IMR-90 (cell line): ENCODE results near the gene TSEN54.

ENCODE experiments used
- CTCF ChIP-seq: conservative IDR thresholded peaks from 2 replicates; pipeline ENCODE4 v1.5.1; 2012; ENCODE audit warnings: mild to moderate bottlenecking, low read depth, low read length, improper control_type of control experiment
- FOS ChIP-seq: fragments of 150-350 bp; IDR thresholded peaks from 2 replicates; pipeline ENCODE4 v1.6.1; 2016; ENCODE audit warnings: low read depth, low read length
- POLR2A ChIP-seq: IDR thresholded peaks from 2 replicates; pipeline ENCODE4 v1.6.1; 2012; ENCODE audit warnings: mild to moderate bottlenecking, low read depth, low read length
- RAD21 ChIP-seq: IDR thresholded peaks from 2 replicates; pipeline ENCODE4 v1.6.1; 2012; ENCODE audit warnings: low read length, improper control_type of control experiment
- RCOR1 ChIP-seq: IDR thresholded peaks from 2 replicates; pipeline ENCODE4 v1.6.1; 2012; ENCODE audit warnings: mild to moderate bottlenecking, low read length, improper control_type of control experiment; ENCODE audit not compliant: insufficient replicate concordance

GRCh38 chr17:75485688-75486087 is 30.6 kb upstream of the TSEN54 start:
- TF ChIP-seq RCOR1, result no peak
- no peak for TF ChIP-seq RAD21
- TF ChIP-seq CTCF, result no peak
- no peak for TF ChIP-seq POLR2A
- TF ChIP-seq FOS, result no peak
